HG02798 (cell line): Measurements from ENCODE around the gene REEP3.
A peak's percentile ranks its signal among the peaks of the same experiment; 100 is the strongest.
"Not testable (repeated sequence)": the region's sequence is repeated elsewhere in the genome, so short reads cannot be mapped to it uniquely, and the experiment has no call there.

Source experiments
- ATAC-seq: cut with Tn5 transposase; IDR thresholded peaks from one replicate; pipeline ENCODE4 v1.9.1; 2021; ENCODE audit warnings: mild to moderate bottlenecking; ENCODE audit not compliant: unreplicated experiment, poor library complexity

Gene REEP3

GRCh38 chr10:63543576-63543962 is 22.4 kb downstream of the REEP3 start:
- no peak for ATAC-seq

- no peak for ATAC-seq
These were observed 23.2 kb downstream of the REEP3 start for GRCh38 chr10:63544418-63544817.

- no peak for ATAC-seq
These were observed 26.6 kb downstream of the REEP3 start for GRCh38 chr10:63547628-63548360.

- ATAC-seq = no peak
These were observed 27.7 kb downstream of the REEP3 start for GRCh38 chr10:63548860-63549259.

DNA sequence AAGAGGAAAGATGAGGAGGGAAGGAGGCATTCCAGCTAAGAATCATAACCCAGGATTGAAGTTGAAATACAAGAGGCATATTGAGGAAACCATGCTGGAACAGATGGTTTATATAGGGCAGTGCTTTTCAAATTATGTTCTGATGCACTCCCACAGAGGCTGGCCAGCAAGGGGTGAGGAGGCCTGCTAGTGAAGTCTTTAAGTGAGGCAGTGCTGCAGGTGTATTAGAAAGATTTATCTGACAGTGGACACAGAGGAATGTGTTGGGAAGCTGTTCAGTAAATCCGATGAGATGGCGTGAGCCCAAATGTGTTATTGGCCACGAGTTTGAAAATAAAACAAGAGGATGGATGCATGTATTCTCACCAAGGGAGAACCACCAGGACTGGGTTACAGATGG is 28.6 kb downstream of the REEP3 start:
- ATAC-seq = no peak

DNA sequence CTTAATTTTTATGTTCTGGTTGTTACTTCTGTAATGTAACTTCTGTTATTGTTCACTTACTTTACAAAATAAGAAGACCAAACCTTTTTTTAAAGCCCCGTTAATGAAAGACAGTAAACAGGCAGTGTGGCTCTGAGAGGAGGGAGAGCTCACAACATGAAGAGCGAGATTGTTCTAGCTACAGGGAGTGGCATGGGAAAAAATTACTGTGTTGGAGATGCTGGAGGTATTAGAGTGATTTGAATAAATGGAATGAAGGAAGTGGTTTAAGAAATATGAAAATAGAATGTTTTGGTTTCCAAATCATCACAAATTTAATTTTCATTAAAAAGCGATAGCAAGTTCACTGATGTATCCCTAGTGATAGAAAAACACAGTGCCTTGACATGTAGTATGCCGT is 31.8 kb downstream of the REEP3 start:
- no peak for ATAC-seq

DNA sequence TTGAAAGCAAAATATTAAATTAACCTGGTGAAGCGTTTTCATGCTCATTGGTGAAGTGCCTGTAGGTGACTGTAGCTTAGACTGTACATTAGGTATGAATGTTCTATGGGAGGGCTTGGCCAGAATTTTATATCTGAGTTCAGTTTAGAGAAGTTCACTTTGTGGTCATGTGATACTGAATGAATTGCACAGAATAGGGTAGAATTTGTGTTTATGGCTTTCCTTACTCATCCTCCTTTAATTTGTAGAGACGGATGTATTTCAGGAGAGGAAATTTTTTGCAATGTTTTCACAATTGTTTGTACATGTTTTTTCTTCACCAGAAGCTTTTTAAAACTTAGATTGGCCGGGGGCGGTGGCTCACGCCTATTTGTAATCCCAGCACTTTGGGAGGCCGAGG is 32.3 kb downstream of the REEP3 start:
- no peak for ATAC-seq

DNA sequence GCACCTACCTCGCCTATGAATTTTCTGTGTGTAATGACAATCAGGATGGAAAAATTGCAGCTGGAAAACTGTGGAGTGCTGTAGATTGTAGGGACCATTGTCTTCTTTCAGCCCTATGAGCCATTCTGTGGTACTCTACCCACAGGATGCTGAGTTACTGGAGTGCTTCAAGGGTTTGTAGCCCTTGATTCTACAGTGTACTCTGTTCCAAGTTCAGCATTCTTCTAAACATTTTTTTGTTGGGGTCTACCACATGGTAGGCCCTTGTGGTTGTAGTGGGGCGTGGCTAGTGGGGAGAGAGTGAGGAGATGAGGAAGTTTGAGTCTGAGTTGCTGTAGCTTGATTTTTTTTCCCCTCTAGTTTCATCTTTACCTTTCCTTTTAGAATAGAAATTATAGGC is 33.5 kb downstream of the REEP3 start:
- peak; percentile 52 for ATAC-seq

- no peak for ATAC-seq
These were observed 34.1 kb downstream of the REEP3 start for GRCh38 chr10:63555330-63555729.

DNA sequence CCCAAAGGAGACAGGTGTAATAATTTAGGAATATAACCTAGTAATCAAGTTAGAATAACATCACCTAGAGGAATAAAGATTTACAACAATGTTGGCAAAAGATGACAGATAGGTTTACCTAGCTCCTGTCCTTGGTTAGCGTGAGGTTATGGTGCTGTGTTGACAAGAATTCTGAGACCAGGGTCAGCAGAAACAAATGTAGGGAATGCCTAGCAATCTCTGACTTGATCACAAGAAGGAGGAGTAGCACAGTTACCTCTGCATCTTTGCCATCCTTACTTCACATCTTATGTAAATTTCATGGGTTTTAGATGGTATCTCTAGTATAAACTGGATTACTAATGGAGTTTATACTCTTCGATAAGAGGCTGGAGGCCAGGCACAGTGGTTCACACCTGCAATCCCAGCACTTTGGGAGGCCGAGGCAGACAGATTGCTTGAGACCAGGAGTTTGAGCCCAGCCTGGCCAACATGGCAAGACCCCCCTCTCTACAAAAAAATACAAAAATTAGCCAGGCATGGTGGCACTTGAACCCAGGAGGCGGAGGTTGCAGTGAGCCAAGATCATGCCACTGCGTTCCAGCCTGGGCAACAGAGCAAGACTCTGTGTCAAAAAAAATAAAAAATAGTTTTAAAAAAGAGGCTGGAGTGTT is 37.1 kb downstream of the REEP3 start:
- no peak for ATAC-seq

DNA sequence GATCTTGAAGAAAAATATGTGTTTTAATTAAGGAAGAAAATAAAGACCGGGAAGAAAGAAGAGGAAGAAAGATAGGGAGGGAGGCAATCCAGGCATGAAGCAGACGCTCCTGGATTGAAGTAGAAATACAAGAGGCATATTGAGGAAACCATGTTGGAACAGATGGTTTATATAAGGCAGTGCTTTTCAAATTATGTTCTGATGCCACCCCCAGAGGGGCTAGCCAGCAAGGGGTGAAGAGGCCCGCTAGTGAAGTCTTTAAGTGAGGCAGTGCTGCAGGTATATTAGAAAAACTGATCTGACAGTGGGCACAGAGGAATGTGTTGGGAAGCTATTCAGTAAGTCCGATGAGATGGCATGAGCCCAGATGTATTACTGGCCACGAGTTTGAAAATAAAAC is 40.1 kb downstream of the REEP3 start:
- no peak for ATAC-seq

GRCh38 chr10:63562391-63562790 is 41.2 kb downstream of the REEP3 start:
- ATAC-seq = no peak

GRCh38 chr10:63562857-63563256 is 41.7 kb downstream of the REEP3 start:
- ATAC-seq = no peak

- ATAC-seq = no peak
These were observed 42.4 kb downstream of the REEP3 start for GRCh38 chr10:63563623-63564022.

DNA sequence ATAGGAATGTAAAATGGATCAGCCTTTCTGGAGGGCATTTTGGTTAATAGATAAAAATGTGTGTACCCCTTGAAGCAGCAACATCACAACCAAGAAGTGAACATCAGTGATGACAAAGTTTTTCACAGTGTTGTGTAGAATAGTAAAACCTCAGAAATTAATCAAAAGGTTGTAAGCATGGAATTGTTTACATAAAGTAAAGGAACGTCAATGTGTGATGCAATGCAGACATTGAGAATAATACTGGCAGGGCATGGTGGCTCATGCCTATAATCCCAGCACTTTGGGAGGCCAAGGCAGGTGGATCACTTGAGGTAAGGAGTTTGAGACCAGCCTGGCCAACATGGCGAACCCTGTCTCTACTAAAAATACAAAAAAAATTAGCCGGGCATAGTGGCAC is 43.5 kb downstream of the REEP3 start:
- ATAC-seq = not testable (repeated sequence)

GRCh38 chr10:63573068-63573697 is 52.0 kb downstream of the REEP3 start:
- no peak for ATAC-seq

DNA sequence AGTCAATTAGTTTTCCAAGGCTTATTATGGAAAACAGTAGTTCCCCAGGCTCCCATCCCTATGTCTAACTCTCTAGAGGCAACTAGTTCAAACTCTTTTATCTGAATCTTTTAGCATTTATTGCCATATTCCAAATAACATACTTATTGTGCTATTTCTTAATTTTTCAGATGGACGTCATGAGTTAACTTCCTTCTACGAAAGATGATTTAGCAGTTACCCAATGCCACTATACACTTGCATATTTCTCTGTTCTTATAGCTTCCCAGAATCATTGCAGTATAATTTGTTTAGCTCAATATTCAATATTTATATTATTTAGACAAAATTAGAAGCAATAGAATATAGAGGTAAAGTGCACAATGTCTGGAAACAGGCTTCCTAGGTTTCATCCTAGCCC is 52.8 kb downstream of the REEP3 start:
- ATAC-seq = no peak

DNA sequence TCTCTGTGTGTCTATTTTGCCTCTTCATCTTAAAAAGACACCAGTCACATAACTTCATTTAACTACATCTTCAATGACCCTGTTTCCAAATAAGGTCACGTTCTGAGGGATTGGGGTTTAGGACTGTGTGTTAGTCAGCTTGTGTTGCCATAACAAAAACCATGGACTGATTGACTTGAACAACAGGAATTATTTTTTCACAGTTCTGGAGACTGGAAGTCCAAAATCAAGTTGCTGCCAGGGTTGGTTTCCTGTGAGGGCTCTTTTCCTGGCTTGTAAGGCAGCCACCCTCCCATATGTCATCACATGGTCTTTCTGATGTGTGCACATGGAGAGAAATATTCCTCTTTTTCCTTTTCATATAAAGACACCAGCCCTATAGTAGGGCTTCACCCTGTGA is 55.3 kb downstream of the REEP3 start:
- ATAC-seq = no peak

DNA sequence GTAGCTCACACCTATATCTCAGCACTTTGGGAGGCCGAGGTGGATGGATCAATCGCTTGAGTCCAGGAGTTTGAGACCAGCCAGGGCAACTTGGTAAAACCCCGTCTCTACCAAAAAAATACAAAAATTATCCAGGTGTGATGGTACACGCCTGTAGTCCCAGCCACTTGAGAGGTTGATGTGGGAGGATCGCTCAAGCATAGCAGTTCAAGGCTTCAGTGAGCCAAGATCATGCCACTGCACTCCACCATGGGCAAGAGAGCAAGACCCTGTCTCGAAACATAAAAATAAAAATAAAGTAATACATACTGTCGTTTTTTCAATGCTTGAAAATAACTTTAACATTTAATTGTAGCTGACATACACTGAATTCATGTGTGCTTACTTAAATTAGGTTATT is 57.3 kb downstream of the REEP3 start:
- no peak for ATAC-seq

DNA sequence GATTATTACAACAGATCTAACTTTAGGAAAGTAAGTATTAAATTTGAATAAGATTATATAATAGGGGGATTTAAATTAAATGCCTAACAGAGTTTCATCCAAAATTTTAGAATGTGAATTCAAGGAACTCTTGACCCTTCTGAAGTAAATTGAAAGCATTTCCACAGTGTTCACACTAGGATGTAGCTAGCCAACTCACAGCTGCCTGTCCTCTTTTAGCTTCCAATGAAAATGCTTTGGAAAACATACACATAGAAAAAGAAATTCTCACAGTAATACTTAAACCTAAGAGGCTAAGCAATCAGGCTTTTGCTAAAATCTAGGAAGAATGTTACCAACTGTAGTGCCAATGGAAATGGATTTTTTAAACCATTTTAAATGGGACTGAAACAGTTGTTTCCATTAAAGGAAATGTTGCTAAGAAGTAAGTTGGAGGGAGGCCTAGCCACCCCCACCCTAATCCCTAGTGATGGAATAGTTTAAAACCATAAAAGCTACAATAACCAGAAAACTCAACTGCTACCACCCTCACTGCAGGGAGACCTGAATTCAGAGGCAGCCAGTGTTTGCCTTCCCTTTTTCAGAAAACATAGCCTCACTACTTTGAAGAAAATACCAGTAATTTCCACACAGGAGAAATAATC is 58.3 kb downstream of the REEP3 start:
- no peak for ATAC-seq

GRCh38 chr10:63582690-63583089 is 61.5 kb downstream of the REEP3 start:
- ATAC-seq = no peak
